Hematopoietic multipotent progenitor cell treated with erythropoietin and hydrocortisone succinate and interleukin-3 and kit ligand, for 8 days (in vitro differentiated cells): ENCODE data around the gene OR13C9.
"Not testable (repeated sequence)": the region's sequence is repeated elsewhere in the genome, so short reads cannot be mapped to it uniquely, and the experiment has no call there.

ENCODE experiments used
- DNase-seq: peaks from one replicate; pipeline ENCODE4 v3.0.0-alpha.2; 2015

Gene OR13C9

DNA sequence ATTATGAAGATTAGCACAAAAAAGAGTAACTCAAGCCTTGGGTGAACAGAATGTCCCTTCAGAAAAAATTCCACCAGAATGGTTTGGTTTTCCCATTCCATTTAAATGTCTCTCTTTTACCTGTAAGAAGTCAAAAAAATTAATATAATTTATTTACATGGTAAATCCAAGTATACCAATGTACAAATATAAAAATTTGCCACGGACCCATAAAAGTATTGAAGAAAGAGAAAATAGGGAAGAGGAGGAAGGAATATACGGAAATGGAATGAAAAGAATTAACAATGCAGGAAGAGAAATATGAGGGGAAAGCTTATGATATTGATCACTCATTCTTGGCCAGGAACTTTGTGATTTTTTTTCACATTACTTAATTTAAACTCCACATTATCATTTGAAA is at the start of gene OR13C9:
Gene OR13C9 (minus strand): TSS at position 101 of the 400 bp plus-strand sequence. CDS start 0 bp downstream, at position 101.
- DNase-seq = no peak

GRCh38 chr9:104658496-104659195 is 40.6 kb upstream of the OR13C9 start:
- no peak for DNase-seq

- DNase-seq = no peak
Observed at GRCh38 chr9:104635456-104635855, 17.5 kb upstream of the OR13C9 start.

- no peak for DNase-seq
Observed at GRCh38 chr9:104633976-104634520, 16.0 kb upstream of the OR13C9 start.

DNA sequence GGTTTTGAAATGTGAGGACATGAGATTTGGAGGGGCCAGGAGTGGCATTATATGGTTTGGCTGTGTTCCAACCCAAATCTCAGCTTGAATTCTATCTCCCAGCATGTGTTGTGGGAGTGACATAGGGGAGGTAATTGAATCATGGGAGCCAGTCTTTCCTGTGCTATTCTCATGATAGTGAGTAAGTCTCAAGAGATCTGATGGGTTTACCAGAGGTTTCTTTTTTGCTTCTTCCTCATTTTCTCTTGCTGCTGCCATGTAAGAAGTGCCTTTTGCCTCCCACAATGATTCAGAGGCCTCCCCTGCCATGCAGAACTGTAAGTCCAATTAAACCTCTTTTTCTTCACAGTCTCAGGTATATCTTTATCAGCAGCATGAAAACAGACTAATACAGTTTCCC is 8.0 kb upstream of the OR13C9 start:
- DNase-seq = not testable (repeated sequence)

- no peak for DNase-seq
Observed at GRCh38 chr9:104617418-104617817, 586 bp downstream of the OR13C9 start.

DNA sequence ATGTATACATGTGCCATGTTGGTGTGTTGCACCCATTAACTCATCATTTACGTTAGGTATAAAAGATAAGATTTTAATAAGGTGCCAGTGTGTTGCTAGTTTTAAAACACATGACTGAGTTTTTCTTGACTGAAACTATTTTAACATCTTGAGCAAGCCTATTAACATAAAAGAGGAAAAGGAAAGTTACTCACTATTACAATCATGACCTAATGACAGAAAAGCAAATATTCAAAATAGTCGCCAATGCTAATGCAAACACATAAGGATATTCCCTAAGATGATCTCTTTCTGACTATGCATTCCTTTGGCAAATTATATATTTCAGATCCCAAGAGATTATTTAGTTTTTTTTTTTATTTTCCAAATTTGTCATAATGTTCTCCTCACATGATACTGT is 6.8 kb downstream of the OR13C9 start:
- DNase-seq = no peak

GRCh38 chr9:104608336-104608735 is 9.7 kb downstream of the OR13C9 start:
- peak; percentile 7 for DNase-seq

DNA sequence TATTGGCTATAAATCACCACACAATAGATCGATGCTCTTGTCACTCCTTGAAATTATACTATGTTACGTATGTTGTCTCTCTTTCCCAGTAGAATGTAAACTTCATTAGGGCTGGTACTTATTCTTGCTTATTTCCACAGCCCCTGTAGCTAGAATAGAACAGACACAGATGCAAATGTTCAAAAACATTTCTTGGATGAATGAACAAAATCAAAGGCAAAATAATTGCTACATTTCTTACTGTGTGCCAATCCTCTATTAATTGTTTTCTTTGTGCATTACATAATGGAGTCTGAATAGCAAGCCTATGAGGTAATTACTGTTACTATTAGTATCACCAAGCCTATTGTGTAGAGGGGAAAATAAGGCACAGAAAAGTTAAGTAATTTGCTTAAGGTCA is 11.9 kb downstream of the OR13C9 start:
- no peak for DNase-seq

GRCh38 chr9:104605527-104605926 is 12.5 kb downstream of the OR13C9 start, which contains the start of gene OR13C2:
Gene OR13C2 (minus strand): TSS chr9:104605627. CDS start chr9:104605627, 0 bp downstream.
- not testable (repeated sequence) for DNase-seq

DNA sequence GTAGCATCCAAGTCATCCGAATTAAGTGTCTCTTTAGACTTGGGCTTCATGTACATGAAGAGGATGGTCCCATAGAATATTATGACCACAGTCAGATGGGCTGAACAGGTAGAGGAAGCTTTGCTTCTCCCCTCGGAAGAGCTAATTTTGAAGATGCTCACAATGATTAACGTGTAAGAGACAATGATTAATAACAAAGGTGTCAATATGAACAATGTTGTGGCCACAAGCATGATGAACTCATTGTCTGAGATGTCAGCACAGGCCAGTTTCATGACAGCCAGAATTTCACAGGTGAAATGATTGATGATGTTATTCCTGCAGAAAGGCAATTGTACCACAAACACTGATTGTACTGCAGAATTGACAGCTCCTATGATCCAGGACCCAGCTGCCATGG is 13.2 kb downstream of the OR13C9 start:
- no peak for DNase-seq

GRCh38 chr9:104599313-104599712 is 18.7 kb downstream of the OR13C9 start, which contains the start of gene OR13C5:
Gene OR13C5 (minus strand): TSS chr9:104599413. CDS start chr9:104599413, 0 bp downstream.
- DNase-seq = not testable (repeated sequence)

- not testable (repeated sequence) for DNase-seq
Observed at GRCh38 chr9:104598749-104599148, 19.3 kb downstream of the OR13C9 start.

- DNase-seq = no peak
Observed at GRCh38 chr9:104589626-104590025, 28.4 kb downstream of the OR13C9 start.

DNA sequence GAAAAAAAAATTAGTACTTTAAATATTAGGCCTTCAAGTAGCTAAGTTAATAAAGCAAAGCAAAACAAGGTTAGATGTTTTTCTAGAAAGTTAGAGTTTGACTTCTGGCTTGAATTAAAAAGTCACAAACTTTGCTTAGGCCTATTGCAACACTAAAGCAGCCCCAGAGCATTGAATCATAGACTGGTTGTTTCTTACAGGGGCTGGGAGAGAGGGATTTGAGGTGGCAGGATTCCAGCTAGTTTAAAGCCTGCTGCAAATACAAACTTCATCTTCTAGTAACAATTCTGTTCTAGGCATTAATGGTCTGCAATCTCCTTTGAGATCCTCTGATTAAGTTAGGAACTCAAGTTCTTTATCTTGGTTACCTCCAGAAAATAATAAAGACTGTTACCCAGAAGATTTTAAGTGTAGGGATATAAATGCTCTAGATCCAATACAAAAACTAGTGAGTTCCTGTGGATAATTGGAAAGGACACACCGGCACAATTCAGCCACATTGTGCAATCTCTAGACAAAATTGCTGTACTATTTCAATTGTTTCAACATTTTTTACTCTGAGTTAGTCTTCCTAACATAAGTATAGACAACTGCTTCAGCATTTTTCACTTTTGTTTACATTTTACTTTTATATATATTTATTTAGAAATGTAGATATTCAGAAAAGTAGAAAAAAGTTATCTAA is 31.4 kb downstream of the OR13C9 start:
- no peak for DNase-seq

- no peak for DNase-seq
Observed at GRCh38 chr9:104580562-104580961, 37.4 kb downstream of the OR13C9 start.

- DNase-seq = no peak
Observed at GRCh38 chr9:104577263-104577662, 40.7 kb downstream of the OR13C9 start.

GRCh38 chr9:104575456-104575855 is 42.5 kb downstream of the OR13C9 start:
- DNase-seq = no peak

GRCh38 chr9:104572612-104573011 is 45.4 kb downstream of the OR13C9 start:
- no peak for DNase-seq

GRCh38 chr9:104568868-104569267 is 49.1 kb downstream of the OR13C9 start, which contains the start of gene OR13C8:
Gene OR13C8 (plus strand): TSS chr9:104569168. CDS start chr9:104569168, 0 bp downstream.
- DNase-seq = no peak
